Tongue (tissue), 2 donors: ENCODE measurements around the gene TH. TPM values are rescaled to one million over a fixed set of nuclear protein-coding genes. Genes with fewer than 3 reads are reported as not detected.

Source experiments
- small RNA-seq: library from RNA; depleted of rRNA; stranded (forward); fragments of <200 nt; gene quantifications from one replicate; pipeline ENCODE3, GENCODE V24; 2014; ENCODE audit warnings: low replicate concordance
- total RNA-seq: library from RNA; depleted of rRNA; stranded (reverse); fragments of >200 nt; gene quantifications from one replicate; pipeline ENCODE4 v1.2.3, GENCODE V29; 2014

TH gene
- total RNA-seq, 1 donor from 2014 or later = 0.62 TPM

Small RNA genes within 50 kb of the gene (small RNA-seq; reads per million reads assigned to genes)
- gene MIR4686 = not detected
- 17.9 reads per million, percentile 94 among the genes with 10 or more reads in this experiment for gene MIR483

Other genes with a start within 250 kb of the TH start
- 32.7 TPM for gene MRPL23, start 224.5 kb downstream of the TH start, total RNA-seq
- gene H19, start 174.0 kb downstream of the TH start, total RNA-seq = 18,800 TPM
- gene IGF2, start 32.4 kb downstream of the TH start, total RNA-seq = 1,514 TPM
- gene INS, start 10.6 kb downstream of the TH start, total RNA-seq = not detected
- gene ASCL2, start 98.8 kb upstream of the TH start, total RNA-seq = 4.1 TPM
- 0.10 TPM for gene C11orf21, start 130.1 kb upstream of the TH start, total RNA-seq
- gene TSPAN32, start 130.2 kb upstream of the TH start, total RNA-seq = 2.1 TPM
- gene CD81, start 205.5 kb upstream of the TH start, total RNA-seq = 377 TPM
- 21.6 TPM for gene TSSC4, start 228.9 kb upstream of the TH start, total RNA-seq